Osteocyte (in vitro differentiated cells): ENCODE results near the gene SPATA31D1. TPM values are rescaled to one million over a fixed set of nuclear protein-coding genes. Genes with fewer than 3 reads are reported as not detected.

Experiments
- total RNA-seq: library from RNA; stranded (reverse); gene quantifications from 2 replicates; pipeline ENCODE4 v1.2.1, GENCODE V29; 2021

SPATA31D1 gene
- total RNA-seq, 1 donor from 2014 or later: not detected

Other genes with a start within 250 kb of the SPATA31D1 start
- not detected in 2 replicates for gene SPATA31D4, start 60.3 kb upstream of the SPATA31D1 start, total RNA-seq
- gene SPATA31D3, start 45.3 kb upstream of the SPATA31D1 start, total RNA-seq: not detected in 2 replicates